Frontal cortex (tissue), 4 donors: ENCODE measurements around the gene SLC46A1. TPM values are rescaled to one million over a fixed set of nuclear protein-coding genes. Genes with fewer than 3 reads are reported as not detected.
A peak's percentile ranks its signal among the peaks of the same experiment; 100 is the strongest.
"Not testable (repeated sequence)": the region's sequence is repeated elsewhere in the genome, so short reads cannot be mapped to it uniquely, and the experiment has no call there.

Experiments
- DNase-seq, 2 donors: peaks; one replicate each; pipeline ENCODE4 v3.0.0; 2012; ENCODE audit warnings: low spot score in 2 of 2
- FAIRE-seq: peaks from 2 replicates; lab custom pipeline; 2012; peaks lifted over from hg19 to GRCh38; lab: Jason Lieb, UNC
- total RNA-seq: library from RNA; depleted of rRNA; stranded (reverse); fragments of >200 nt; gene quantifications from one replicate; pipeline ENCODE4 v1.2.3, GENCODE V29; 2014
- donor health status: control.
- donor health status: control.
- donor health status: control.

SLC46A1 gene
- 12.2 TPM for total RNA-seq

DNA sequence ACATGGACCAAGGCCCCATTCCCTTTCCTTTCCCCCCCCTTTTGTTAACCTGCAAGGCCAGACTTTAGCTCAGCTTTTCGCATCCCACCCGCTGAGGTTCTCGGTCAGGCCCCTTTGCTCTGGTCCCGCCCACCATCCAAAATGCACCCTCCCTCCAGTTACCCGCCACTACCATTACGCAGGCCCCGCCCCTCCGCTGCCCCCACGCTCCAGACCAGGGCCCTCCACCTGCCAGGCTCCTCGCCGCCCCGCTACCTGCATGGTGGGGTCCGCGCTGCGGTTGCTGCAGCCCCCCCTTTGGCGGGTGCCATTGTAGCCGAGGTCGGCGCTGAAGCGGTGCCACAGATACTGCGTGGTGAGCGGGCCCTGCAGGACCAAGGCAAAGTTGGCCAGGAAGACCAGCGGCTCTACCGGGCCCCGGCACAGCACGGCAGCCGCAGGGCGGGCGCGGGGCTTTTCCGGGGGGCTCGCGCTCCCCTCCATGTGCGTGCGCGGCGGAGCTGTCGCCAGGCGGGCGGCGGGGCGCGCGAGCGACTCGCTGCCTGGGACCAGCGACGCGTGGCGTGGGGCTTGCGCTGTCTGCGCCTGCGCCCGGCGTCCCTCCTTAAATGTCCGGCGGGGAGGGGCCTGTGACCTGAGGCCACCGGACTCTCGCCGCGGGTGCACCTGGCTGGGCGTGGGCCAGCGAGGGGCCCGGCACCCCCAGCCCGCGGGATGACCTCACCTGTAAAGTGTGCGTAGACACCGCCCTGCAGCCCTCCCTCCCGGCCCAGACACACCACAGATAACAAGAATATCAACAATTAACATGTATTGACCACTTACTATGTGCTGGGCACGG is at the start of gene SLC46A1:
TSS of gene SLC46A1 (minus strand) at position 581 of the 841 bp plus-strand sequence. CDS start at position 483, 98 bp downstream.
- no peak for FAIRE-seq
- DNase-seq = peak; percentile 69 to 76

DNA sequence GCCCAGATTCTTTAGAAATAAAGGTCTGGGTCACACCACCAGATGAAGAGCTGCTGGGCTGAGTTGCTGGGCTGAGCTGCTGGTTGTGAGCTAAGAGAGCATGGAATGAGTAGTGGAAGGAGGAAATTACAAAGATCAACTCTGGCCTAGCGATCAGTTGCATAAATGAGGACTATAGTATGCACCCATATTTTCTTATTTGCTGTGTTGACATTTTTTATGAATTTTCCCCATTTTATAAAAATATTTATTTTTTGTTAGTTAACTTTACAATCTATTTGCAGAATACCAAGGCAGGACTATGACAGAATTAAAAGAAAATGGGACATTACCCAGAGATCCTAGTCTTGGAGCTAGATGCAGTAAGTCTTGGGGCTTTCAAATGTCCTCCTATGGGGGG is 43.8 kb upstream of the SLC46A1 start:
- DNase-seq (no peak), FAIRE-seq (no peak)

DNA sequence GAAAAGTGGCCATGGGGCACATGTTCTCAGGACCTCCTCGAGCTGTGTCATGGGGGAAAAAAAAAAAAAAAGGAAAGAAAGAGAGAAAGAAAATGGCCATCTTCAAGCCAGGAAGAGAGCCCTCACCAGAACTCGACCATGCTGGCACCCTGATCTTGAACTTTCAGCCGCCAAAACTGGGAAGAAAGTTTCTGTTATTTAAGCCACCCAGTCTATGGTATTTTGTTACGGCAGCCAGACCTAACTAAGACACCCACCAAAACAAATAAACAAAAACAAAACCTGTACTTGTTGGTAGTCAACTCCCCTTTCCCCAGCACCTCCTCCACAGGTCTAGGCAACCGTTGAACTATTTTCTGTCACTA is 41.4 kb upstream of the SLC46A1 start:
- no peak for FAIRE-seq

DNA sequence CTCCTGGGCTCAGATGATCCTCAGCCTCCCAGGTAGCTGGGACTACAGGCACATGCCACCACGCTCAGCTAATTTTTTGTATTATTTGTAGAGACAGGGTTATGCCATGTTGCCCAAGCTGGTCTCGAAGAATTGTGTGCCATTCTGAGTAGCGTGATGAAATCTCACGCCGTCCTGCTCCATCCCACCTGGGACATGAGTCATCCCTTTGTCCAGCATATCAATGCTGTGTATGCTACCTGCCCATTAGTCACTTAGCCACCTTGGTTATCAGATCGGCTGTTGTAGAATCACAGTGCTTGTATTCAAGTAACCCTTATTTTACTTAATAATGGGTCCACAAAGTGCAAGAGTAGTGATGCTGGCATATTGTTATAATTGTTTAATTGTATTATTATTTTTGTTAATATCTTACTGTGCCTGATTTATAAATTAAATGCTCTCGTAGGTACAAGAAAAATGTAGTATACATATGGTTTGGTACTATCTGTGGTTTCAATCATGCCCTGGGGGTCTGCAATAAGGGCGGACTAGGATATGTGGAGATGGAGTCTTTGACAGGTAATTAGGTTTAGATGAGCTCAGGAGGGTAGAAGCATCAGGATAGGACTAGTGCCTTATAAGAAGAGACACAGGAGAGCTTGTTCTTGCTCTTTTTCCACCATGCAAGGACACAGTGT is 40.8 kb upstream of the SLC46A1 start:
- DNase-seq (no peak), FAIRE-seq (no peak)

More for the DNA sequence above, 41.4 kb upstream of the SLC46A1 start:
- no peak for DNase-seq

DNA sequence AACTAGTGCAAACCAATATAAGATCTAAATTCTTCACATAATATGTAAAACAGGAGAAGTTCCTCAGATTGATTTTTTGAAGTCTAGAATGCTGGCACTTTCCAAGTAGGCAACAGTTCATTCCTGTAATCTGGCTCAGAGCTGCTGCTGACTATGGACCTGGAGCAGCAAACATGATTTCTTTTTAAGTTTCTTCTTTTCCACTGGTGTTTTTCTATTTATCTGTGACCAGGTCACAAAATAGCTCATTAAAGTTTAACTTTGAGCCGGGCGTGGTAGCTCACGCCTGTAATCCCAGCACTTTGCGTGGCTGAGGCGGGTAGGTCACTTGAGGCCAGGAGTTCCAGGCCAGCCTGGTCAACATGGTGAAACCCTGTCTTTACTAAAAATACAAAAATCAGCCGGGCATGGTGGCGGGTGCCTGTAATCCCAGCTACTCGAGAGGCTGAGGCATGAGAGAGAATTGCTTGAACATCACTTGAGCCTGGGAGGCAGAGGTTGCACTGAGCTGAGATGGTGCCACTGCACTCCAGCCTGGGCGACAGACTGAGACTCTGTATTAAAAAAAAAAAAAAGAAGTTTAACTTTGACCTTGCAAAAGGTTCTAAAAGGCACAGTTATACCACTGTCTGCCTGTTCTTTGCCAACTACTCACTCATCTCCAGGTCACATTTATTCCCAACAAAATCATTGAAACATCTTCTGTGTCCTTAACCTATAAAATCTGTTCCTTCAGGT is 38.1 kb upstream of the SLC46A1 start:
- no peak for DNase-seq
- no peak for FAIRE-seq

DNA sequence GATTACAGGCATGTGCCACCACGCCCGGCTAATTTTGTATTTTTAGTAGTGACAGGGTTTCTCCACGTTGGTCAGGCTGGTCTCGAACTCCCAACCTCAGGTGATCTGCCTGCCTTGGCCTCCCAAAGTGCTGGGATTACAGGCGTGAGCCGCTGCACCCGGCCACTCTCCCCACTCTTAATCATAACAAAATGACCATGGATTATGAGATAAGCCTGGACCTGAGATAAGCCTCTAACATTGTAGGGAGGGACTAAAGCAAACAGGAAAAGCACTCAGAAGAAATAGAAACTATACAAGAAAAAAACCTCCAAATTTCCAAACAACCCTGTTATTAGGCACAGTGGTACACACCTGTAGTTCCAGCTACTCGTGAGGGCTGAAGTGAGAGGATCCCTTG is 28.3 kb upstream of the SLC46A1 start:
- not testable (repeated sequence) for DNase-seq

DNA sequence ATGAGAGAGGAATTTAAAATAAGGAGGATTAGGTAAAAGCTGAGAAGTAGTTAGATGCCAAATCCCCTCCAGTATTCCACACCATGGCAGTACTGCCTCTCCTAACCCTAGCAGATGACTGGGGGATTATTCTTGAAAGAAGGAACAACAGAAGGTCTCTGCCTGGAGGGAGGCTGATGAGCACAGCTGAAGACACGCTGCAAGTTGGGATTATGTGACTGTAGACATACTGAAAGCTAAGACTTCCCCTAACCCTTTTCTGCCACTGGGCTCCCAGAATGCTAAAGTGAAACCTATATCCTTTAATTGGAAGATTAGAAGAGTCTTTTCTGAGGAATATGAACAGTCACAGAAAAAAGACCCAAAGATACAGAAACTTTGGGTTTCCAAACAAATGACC is 27.7 kb upstream of the SLC46A1 start:
- FAIRE-seq = no peak
- DNase-seq = no peak

More for the DNA sequence above, 28.3 kb upstream of the SLC46A1 start:
- not testable (repeated sequence) for FAIRE-seq

DNA sequence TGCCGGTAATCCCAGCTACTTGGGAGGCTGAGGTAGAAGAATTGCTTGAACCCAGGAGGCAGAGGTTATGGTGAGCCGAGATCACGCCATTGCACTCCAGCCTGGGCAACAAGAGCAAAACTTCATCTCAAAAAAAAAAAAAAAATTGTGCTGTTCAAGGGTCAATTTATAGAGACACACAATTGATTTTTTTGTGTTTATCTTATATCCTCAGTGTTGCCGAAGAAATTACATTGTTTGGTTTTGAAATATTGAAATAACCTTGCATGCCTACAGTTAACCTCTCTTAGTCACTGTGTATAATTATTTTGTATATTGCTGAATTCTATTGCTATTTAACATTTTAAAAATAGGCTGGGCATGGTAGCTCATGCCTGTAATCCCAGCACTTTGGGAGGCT is 22.0 kb upstream of the SLC46A1 start:
- not testable (repeated sequence) for DNase-seq, FAIRE-seq

DNA sequence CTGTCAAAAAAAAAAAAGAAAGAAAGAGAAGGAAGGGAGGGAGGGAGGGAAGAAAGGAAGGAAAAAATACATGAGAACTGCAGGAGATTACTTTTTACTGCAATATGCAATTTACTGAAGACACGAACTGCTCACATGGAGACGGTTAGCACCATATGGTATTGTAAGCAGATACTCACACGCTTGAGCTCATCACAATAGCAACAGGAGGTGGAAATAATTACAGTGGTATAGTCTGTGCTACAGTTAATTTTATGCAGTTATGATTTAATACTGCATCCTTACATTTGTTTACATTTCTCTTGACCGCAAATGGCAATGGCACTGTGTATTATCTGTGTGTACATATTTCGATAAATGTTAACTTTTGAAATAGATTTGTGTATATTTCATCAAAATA is 21.4 kb upstream of the SLC46A1 start:
- FAIRE-seq (no peak), DNase-seq (no peak)

DNA sequence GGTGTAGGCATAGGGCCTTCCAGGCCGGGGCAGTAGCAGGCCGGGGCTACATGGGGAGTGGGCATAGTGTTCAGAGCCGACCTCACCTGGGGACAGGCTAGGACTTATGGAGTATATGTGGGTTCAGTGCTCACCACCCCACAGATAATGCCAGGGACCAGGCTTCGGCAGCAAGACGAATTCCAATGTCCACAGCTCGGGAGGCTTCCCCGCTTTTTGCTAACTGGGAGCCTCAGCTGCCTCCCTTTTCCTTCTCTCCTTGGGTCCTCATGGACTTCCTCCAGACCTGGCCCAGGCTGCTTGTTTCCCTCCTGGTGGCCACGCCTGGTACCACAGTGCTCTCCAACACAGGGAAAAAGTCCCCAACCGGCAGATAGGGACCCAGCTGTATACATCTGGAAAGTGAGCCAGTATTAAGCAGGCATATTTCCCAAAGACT is 20.1 kb upstream of the SLC46A1 start:
- no peak for FAIRE-seq
- no peak for DNase-seq

DNA sequence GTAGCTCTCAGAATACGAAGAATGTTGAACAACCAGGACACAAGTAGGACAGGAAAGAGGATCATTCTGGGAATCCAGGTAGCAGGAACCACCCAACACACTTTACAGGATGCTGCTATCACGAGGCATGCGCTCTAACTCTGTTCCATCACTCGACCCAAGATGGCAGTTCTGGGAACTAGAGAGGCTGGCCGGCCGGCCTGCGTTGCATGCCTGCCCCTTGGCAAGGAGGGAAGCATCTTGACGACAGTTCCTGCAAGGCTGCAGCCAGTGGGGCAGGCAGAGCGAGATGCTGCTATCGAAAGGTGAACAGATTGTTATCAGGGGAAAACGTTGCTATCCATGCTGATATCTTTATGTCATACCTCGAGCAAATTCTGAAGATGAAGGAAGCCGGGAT is 19.2 kb upstream of the SLC46A1 start:
- FAIRE-seq (no peak), DNase-seq (no peak)

DNA sequence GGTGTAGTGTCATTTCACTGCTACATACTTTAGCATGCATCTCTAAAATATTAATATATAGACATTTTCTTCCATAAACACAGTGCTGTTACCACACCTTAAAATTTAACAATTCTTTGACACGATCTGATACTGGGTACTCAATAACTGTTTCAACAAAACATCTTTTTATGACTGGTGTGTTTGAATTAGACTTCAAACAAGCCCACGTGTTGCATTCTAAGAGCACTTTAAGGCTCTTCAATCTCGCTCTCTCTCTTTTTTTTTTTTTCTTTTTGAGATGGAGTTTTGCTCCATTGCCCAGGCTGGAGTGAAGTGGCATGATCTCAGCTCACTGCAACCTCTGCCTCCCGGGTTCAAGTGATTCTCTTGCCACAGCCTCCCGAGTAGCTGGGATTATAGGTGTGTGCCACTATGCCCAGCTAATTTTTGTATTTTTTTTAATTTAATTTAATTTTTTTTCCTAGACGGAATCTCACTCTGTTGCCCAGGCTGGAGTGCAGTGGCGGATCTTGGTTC is 15.8 kb upstream of the SLC46A1 start:
- no peak for DNase-seq
- FAIRE-seq = no peak

DNA sequence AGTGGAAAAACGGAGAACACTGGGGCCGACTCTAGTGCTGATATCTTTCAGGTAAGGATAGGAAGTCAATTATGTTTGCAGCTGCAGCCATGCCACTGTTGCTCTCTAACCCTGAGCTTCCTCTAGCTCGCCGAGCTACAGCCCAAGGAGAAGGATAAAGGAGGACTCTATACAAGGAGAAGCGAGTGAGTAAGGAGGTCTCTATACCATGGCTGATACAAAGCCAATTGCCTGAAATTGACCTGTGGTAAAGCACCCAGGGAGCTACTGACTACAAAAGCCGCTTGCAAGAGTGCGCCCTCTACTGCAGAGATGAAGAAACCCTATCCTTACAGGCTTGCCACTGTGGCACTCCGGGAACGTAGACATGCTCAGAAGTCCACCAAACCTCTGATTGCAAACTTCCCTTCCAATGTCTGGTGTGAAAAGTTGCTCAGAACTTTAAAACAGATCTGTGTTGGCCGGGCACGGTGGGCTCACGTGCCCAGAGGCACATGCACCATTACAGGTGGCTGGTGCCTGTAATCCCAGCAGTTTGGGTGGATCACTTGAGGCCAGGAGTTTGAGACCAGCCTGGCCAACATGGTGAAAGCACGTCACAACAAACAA is 10.8 kb upstream of the SLC46A1 start:
- FAIRE-seq (no peak), DNase-seq (no peak)

DNA sequence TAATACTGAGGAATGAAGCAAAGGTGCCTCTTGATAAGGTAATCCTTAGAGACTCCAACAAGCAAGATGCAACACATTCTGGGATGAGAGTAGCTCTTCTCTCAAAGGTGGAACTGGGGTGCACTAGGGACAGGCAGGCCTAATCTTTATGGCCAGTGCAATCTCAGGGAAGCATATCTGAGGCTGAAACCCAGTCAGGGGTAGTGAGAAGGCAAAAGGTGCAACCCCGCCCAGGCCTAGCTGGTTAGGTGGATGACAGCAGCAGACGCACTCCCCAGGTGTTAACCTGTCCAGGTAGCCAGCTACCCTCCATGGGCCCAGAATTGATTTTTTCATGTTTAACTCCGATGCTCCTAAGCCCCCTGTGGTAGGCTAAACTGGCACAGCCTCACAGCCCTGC is 9.9 kb upstream of the SLC46A1 start:
- DNase-seq (no peak), FAIRE-seq (no peak)

DNA sequence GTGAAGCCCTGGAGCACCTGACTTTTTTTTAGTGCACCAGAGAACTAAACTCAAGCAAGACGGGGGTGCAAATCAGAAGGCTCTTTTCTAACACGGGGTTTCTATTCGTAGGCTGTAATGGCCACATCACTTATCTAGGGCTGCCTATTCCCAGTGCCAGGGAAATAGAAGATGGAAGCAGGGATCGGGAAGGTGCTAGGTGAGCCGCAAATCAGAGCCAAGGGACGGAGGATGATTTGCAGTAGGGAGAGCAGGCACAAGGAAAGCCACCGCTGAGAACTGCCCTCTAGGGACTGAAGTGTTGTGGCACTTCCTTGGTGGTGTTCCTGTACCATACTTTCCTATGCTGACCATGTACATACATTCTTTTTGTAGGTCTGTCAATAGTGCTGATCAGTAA is 7.8 kb upstream of the SLC46A1 start:
- DNase-seq (no peak), FAIRE-seq (no peak)

DNA sequence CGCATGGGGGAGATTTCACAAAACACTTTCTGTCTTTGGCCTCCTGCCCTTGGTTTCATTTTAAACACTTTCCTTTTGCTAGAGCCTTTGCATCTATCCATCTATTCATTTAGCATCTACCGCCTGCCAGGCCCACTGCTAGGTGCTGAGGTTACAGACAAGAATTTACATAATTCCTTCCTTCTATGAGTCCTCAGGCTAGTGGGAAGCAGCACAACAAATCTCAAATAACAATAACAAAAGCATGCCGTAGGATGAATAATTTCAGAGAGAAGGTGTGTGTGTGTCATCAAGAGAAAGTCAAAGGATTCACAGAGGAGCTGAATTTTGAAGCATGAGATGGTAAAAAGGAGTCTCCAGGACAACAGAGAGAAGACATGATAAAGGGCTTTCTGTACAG is 6.1 kb upstream of the SLC46A1 start:
- DNase-seq = no peak
- FAIRE-seq = no peak

DNA sequence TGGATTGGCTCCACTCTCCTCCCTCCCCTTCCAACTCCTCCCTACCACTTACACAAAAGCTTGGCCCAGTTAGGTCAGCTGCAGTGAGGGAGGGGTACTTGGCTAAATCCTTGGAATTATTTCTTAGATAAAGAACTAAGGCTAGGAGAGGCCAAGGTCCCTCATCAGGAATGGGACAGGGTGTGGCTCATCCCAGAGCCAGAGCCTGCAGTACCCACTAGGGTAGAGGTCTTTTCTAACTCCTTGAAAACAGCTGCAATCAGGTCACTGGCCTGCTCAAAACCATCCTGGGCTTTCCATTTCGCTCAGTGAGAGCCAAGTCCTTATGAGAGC is 1.9 kb upstream of the SLC46A1 start:
- FAIRE-seq (no peak), DNase-seq (no peak)

DNA sequence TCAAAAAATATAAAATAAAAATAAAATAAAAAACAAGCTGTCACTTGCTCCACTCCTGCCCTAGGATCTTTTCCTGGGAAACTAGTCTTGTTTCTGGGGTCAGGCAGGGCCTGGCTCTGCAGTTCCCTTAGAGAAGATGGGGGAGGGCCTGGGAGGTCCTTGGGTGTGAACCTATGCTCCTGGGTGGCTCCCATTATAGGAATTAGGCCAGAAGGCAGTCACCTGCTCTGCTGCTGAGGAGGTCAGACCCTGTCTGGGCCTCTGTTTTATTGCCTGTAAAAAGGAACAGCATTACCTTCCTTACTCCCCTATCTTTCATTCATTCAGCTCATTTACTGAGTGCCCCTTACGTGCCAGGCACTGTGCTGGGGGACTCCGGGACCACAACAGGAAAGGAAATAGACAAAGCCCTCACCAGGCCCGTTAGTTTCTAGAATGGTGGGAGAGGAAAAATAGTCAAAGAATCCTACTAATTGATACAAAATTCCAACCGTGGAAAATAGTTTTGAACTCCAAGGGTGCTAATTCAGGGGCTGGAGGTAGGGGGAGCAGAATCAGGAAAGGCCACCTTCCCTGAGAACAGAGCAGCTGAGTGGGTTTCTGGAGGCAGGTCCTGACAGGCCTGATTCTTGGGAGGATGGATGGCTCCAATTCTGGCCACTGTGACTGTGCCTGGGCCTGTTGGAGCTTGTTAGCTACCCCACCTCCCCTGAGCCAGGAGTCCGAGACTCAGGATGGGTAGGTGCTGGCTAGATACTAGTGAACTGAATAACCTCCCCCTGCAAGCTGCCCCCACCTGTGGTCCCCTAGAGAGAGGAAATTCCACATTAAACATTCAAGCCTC is 1.3 kb upstream of the SLC46A1 start:
- FAIRE-seq (no peak), DNase-seq (no peak)

DNA sequence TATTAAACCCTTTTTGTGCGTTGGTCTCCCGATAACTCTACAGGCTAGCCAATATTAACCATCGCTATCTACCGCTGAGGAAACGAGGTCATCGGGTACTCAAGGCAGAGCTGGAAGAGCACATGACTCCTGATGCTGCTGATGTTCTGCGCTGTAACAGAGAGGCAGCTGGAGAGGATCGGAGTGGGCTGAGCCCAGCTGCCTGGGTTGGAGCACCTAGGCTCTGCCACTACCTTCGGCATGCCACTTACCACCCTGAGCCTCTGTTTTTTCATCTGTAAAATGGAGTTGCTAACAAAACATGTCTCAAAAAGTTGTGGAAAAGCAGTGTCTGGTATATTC is 432 bp upstream of the SLC46A1 start:
- FAIRE-seq (no peak), DNase-seq (no peak)
